22Rv1 (cell line): ENCODE results near the gene TPRA1.

Experiments
- H3K27ac ChIP-seq: fragments of 450-650 bp; 2 replicates; pipeline ENCODE4 v1.5.1; 2017
- CTCF ChIP-seq: fragments of 450-650 bp; IDR thresholded peaks from 2 replicates; pipeline ENCODE4 v1.5.1; 2017; ENCODE audit warnings: mild to moderate bottlenecking
- ZFX ChIP-seq: fragments of 450-650 bp; IDR thresholded peaks from 2 replicates; pipeline ENCODE4 v1.6.1; 2017; ENCODE audit warnings: antibody characterized with exemption, borderline replicate concordance

TPRA1 gene

GRCh38 chr3:127598841-127599570 is 8.5 kb upstream of the TPRA1 start:
- TF ChIP-seq ZFX (no peak), CTCF (no peak)
- H3K27ac ChIP-seq: peak overlapping the region; percentile 79

DNA sequence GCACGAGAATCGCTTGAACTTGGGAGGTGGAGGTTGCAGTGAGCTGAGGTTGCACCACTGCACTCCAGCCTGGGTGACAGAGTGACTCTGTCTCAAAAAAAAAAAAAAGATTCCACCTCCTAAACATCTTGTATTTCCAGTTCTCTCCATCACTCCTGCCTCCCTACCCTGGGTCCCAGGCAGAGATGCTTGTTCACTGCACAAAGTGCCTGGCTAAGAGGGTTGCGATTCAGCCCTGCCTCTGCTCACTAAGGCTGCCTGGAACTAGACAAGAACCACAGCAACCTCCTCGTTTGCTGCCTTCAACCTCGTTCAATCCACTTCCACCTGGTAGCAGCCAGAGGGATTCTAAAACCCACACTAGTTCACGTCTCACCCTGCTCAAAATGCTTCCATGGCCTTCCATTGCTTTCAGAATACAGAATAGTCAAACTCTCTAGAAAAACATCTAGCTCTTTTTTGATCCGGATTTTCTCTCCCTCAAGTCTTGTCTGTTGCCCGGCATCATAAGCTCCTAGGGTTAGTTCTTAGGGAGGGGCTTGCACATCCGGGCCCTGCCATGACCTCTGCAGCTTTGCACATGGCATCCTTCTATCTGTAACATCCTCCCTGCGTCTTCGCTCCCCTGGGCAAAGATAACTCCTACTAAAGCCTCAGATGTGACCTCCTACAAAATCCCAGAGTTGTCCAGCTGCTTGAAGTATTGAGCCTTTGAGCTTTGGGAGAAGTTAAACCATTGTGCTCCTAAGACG is 6.7 kb upstream of the TPRA1 start:
- H3K27ac ChIP-seq: peak overlapping the region; percentile 79
- TF ChIP-seq CTCF (no peak), ZFX (no peak)

DNA sequence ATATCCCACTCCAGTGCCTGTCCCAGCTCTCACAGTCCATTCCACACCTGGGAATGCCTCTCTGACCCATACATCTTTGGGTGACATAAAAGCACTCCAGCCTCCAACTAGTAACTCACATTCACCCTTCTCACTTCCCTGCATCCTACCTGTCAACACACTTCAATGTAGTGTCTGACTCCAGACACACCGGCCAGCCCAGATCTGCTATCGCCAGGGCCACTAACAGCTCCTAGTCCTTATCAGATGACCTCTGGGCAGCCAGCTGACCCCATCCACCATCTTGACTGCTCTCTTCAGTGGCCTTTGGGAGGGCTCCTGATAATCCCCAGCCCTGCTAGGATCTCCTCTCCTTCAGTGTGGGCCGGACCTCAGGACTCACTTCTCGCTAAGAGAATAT is 4.8 kb upstream of the TPRA1 start:
- no peak for TF ChIP-seq CTCF
- TF ChIP-seq ZFX: no peak
- H3K27ac ChIP-seq: no peak overlapping the region

- H3K27ac ChIP-seq: no peak overlapping the region
- TF ChIP-seq CTCF: no peak
- TF ChIP-seq ZFX: no peak
These were observed 2.6 kb upstream of the TPRA1 start for GRCh38 chr3:127593178-127593577.

DNA sequence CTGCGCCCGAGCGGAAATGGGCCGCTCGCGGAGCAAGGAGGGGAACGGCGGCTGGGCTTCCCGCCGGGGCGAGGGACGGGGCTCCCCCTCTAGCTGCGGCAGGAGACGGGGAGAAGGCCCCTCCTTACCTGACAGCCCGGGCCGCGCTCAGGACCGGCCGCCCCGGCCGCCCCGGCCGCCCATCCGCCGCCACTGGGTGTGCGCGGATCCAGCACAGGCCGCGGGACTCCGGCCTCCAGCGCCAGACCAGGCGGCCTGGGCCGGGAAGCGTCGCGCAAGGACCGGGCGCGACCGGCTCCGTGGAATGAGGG is 296 bp downstream of the TPRA1 start:
- TF ChIP-seq CTCF (no peak), ZFX (no peak)
- H3K27ac ChIP-seq: peak overlapping the region; percentile 96

- peak overlapping the region; percentile 96 for H3K27ac ChIP-seq
- TF ChIP-seq ZFX (no peak), CTCF (no peak)
These were observed 792 bp downstream of the TPRA1 start for GRCh38 chr3:127589600-127590281.
